Measurements from ENCODE around the gene CWC27.
"Not testable (repeated sequence)": the region's sequence is repeated elsewhere in the genome, so short reads cannot be mapped to it uniquely, and the experiment has no call there.

The CWC27 gene

DNA sequence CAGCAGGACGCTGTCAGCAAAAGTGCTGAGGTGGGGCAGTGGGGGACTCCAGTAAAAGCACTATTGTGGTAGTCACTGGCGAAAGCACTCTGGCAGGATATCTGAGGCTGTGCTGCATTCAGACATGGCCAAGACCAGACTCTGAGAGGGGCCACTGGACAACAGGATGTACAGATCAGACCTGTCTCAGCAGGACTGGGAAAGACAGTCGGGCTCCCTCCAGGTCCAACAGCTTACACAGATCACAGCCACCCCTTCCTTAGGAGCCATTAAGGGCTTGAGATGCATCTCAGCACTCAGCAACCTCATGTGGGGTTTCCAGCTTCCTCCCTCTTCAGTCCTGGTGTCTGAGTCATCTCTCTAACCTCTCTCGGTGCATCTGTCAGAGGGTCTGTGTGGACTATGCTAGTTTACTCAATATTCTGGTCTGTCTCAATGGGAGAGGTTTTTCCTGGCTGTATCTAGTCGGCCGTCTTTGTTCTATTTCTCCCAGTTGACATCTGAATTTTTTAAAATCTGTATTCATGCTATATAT is 154.5 kb downstream of the CWC27 start:
- peak; percentile 16 for DNase-seq (ENCODE audit: low read depth in 2 of 2)

DNA sequence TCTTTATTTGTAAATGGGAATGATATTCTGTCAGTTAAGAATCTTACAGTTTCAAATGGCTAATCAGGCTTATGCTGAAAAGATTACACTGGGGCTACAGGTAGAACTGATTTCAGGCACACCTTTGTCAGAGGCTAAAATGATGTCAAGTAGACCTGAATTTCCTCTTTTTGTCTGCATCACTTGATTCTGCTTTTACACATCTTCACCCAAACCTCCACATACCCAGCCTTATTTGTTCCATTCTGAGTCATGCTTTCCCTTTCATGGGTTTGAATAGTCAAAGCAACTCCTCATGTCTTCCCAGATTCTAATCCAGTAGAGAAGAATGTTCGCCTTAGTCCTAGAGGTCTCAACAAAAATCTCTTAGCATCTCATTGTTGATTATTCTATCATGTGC is 156.4 kb downstream of the CWC27 start:
- no peak for DNase-seq (ENCODE audit: low read depth in 2 of 2)

DNA sequence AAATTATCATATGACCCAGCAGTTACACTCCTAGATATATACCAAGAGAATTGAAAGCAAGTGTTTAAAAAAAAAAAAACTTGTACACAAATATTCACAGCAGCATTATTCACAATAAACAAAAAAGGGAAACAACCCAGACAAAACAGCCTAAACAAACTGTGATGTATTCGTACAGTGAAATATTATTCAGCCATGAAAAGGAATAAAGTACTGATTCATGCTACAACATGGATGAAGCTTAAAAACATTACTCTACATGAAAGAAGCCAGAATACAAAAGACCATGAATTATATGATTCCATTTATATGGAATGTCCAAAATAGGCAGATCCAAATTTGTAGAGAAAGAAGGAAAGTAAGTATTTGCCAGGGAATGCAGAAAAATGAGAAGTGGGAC is 161.1 kb downstream of the CWC27 start:
- no peak for DNase-seq (ENCODE audit: low read depth in 2 of 2)

DNA sequence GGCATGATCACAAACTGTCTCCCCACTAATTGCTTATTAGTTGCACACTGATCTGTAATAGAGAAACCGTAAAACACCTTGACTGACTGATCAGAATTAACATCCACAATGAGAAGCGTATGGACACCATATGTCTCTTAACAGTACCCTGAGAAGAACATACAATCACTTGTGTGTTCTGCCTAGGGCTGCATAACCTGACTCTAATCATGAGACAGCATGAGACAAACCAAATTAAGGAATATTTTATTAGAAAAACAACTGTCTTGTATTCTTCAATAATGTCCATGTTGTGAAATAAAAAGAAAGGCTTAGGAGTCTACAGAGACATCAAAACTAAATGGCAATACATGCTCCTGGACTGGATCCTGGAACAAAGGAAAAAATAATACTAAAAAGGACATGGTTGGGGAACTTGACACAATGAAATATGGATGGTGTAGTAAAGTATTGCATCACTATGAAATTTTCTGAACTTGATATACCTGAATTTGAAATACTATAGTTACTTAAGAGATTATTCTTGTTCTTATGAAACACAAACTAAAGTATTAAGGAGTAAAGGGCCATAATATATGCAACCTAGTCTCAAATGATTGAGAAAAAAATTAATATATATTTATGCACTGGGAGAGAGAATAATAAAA is 162.1 kb downstream of the CWC27 start:
- DNase-seq (ENCODE audit: low read depth in 2 of 2) = no peak

DNA sequence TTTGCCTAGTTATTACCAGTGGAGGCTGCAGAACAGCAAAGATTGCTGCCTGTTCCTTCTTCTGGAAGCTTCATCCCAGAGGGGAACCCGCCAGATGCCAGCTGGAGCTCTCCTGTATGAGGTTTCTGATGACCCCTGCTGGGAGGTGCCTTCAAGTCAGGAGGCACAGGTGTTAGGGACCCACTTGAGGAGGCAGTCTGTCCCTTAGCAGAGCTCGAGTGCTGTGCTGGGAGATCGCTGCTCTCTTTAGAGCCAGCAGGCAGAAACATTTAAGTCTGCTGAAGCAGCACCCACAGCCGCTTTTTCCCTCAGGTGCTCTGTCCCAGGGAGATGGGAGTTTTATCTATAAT is 170.7 kb downstream of the CWC27 start:
- DNase-seq (ENCODE audit: low read depth in 2 of 2) = not testable (repeated sequence)

DNA sequence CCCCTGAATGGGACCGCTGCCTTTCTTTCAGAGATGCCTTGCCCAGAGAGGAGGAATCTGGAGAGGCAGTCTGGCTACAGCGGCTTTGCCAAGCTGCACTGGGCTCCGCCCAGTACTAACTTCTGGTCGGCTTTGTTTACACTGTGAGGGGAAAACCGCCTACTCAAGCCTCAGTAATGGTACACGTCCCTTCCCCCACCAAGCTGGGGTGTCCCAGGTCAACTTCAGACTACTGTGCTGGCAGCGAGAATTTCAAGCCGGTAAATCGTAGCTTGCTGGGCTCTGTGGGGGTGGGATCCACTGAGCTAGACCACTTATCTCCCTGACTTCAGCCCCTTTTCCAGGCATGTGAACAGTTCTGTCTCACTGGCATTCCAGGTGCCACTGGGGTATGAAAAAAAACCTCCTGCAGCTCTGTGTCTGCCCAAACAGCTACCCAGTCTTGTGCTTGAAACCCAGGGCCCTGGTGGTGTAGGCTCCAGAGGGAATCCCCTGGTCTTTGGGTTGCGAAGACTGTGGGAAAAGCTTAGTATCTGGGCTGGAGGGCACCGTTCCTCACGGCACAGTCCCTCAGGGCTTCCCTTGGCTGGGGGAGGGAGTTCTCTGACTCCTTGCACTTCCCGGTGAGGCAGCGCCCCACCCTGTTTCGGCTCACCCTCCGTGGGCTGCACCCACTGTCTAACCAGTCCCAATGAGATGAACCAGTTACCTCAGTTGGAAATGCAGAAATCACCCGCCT is 171.2 kb downstream of the CWC27 start:
- DNase-seq (ENCODE audit: low read depth in 2 of 2) = no peak

DNA sequence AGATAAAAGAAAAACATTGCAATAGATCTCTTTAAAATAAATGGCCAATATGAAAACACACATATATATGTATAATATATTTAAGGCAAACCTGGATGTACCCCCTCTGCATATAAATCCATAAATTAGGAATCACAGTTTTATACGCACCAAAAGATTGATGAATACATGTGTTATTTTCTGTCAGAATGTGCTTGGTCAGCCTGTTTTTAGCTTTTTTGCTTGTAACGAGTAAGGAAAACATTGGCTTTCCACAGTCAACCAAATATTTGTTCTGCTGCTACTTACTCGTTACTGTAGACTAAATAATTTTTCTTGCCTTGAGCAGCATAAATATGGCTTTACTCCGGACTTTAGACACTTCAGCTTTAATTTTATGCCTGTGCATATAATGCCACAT is 173.7 kb downstream of the CWC27 start:
- DNase-seq (ENCODE audit: low read depth in 2 of 2) = no peak

DNA sequence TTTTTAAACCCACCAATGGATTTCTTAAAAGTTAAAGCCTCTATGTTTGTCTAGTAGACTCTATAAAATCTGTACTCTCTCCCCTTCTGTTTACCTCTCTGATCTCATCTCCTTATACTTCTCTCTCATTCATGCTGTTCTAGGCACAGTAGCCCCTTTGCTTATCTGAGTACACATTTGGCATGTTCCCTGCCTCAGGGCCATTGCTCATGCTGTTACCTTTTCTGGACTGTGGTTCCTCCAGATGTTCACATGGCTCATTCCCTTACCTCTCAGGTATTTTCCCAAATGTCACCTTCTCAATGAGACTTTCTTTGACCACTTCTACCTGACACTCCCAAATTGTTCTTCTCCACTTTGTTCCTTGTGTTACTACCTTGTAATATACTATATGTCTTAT is 176.1 kb downstream of the CWC27 start:
- no peak for DNase-seq (ENCODE audit: low read depth in 2 of 2)

DNA sequence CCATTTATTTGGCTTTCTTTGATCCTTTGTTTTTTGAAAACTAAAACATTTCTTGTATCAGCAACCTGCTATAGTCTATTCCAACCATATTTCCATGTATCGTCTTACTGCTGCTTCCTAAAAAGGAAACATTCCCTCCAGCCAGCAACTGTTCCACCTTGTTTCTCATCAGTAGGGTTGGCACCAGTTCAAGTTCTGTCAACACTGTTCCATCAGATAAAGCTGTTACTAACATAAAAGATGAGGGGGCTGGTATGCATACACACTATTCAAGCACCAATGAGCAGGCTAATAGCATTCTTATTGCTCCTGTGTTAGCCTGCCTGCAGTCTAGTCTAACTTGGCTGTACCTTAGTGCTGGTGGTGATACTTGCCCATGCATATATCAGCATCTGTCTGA is 178.3 kb downstream of the CWC27 start:
- peak; percentile 46 for DNase-seq (ENCODE audit: low read depth in 2 of 2)

DNA sequence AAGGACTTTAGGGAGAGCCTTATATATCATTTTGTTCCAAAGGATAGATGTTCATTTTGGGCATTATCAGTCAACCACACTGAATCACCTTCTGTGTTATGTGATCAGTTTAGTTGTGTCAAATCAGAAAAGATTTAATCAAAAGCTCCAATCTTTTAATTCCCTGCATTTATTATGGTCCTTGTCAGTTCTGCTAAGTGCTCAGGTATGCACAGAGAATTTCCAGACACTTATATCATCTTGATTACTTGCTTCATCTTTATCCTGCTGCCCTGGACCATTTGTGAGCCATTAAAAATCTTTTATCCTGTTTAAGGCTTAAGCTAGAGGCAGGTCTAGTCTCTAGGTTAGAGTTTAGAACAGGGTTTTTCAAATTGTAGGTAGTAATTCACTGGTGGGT is 179.1 kb downstream of the CWC27 start:
- no peak for DNase-seq (ENCODE audit: low read depth in 2 of 2)

DNA sequence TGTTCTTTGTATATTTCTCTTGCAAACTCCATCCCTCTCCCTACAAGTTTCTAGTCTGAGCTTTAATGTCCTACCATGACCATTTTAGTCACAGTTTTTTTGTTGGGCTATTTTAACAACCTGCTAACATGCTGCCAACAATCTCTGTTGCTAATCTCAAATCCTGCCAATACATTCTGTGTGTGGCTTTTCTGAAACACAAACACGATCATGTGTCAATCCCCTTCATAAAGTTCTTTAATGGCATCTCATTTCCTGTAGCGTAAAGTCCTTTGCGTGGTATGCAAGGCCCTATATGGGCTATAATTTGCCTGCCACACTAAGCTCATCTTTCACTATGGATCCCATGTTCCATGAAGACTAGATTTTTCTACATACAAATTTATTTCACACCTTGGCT is 180.6 kb downstream of the CWC27 start:
- DNase-seq (ENCODE audit: low read depth in 2 of 2) = no peak

DNA sequence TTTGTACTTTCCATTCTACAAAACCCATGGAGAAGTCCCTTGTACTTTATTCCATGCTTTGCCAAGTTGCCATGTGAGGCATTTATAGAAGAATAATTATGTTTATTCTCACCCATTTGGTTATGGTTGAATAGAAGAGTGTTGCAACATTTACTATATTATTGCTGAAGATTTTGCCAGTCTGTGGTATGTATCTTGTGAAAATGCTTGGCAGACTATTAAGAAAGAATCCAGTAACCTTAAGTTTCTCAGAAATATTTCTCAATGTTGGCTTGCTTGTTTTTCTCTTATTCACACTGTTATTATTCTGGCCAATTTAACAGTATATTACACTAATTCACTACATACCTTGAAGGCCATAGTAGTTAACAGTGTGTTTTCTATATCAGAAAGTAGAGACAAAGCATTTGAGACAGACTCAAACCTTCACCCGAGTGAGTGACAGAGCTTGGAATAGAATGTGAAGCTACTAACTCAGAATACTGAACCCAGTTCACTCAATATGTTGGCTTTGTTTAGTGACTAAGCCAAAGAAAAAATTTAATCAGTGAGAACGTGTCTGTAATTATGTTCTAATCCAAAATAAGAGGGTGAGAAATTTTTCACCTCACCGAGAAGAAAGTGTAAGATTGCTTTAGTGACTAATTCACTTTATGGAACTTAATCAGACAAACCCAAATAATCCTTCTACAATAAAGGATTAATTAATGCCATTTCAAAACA is 184.4 kb downstream of the CWC27 start:
- DNase-seq (ENCODE audit: low read depth in 2 of 2) = no peak

DNA sequence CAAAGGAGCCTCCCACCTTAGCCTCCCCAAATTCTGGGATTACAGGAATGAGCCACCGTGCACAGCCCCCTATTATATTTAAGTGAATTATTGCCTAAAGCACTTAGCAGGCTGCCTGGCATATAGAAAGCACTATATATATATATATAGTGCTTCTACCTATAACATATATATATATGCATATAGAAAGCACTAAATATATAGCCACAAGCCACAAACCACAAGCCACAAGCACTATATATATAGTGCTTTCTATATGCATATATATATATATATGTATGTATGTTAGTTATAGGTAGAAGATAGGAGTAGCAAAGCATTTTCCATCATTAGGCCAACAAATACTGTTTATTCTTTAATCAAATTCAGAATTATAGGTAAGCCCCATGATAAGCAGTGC is 185.8 kb downstream of the CWC27 start:
- no peak for DNase-seq (ENCODE audit: low read depth in 2 of 2)

DNA sequence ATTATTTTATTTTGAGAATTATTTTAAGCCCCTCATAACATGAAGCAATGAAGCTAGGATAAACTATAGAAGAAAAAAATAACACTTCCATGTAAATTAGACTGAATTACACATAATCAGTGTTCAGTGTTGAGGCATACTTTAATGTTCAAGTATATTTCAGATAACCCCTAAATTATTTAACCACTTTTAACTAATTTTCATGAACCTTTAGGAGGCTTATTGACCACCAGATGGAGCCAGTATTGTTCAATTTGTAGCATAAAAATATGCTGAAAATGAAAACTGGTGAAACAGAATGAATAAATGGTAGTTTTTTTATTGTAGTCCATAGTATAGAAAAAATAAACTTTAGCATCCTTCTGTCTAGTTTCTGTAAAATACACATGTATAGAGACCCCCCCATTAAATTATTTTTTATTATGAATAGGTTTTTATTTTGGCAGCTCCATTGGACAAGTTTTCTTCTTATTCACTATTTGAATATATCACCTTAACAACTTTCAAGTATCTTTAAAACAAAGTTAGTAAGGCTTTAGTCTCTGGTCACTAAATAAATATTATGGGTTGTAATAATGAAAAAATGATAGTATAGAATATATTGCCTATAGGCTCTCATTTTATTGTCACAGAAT is 190.1 kb downstream of the CWC27 start:
- peak; percentile 24 to 29 for DNase-seq (ENCODE audit: low read depth in 2 of 2)

DNA sequence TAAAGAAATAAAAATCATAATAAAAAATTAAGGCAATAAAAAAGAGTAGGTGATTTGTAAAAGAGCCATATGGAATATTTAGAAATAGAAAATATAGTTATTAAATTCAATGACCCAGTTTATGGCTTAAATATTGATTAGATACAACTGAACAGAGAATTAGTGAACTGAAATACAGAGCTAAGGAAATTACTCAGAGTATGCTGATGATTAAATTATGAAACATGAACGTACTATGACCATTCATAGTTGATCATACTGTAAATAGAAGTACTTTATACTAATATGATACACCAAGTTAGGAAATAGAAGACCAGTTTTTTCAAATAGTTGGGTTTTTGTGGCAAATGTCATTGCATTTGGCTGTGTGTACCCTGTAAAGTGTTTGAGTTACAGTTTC is 194.5 kb downstream of the CWC27 start:
- no peak for DNase-seq (ENCODE audit: low read depth in 2 of 2)

DNA sequence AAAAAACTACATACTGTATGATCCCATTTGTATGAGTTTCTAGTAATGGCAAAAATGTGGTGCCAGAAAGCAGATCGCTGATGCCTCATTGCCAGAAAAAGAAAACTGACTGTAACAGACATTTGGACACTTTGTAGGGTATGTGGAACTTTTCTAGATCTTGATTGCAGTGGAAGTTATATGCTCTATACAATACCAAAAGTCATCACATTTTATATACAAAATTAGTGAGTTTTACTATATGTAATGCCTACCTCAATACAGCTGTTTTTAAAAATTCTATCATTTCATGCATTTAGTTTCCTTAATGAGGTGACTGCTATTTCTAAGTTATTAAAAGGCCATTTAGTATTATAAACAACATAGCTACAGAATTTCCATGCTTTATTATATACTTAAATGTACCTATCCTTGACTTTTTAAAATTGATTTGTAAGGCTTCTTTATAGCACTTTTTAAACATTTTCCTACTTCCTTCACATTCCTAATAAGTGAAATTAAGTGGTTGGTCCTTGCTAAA is 199.9 kb downstream of the CWC27 start:
- DNase-seq (ENCODE audit: low read depth in 2 of 2) = no peak

DNA sequence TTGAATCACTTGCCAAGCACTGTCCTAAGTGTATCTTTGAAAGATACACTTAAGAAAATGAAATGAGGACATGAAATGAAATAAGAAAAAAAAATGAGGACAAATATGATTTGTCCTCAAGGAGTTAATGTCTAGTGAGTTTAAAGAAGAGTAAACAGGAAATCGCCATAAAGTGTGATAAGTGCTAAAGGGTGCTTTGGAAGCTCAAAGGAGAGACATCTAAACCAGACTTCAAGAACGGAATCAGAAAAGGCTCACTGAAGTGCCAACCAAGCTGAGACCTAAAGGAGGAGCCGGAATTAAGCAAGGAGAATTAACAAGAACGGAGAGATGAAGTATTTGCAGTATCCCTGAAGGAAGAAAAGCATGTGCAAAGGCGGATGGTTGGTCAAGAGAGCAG is 200.8 kb downstream of the CWC27 start:
- no peak for DNase-seq (ENCODE audit: low read depth in 2 of 2)

DNA sequence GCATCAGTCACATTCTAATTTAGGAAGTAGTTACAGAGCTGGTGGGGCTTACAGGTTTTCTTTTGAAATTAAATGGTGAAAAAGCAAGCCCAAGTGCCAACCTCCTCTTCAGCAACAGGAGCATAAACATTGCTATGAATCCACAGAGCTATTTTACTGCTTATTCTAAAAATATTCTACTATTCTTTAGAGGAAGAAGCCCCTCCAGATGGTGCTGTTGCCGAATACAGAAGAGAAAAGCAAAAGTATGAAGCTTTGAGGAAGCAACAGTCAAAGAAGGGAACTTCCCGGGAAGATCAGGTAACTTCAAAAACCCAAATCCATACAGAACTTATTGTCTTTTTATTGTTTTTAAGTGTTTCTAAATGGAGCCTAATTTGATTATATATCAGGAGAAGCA is 202.8 kb downstream of the CWC27 start:
- DNase-seq (ENCODE audit: low read depth in 2 of 2) = no peak

DNA sequence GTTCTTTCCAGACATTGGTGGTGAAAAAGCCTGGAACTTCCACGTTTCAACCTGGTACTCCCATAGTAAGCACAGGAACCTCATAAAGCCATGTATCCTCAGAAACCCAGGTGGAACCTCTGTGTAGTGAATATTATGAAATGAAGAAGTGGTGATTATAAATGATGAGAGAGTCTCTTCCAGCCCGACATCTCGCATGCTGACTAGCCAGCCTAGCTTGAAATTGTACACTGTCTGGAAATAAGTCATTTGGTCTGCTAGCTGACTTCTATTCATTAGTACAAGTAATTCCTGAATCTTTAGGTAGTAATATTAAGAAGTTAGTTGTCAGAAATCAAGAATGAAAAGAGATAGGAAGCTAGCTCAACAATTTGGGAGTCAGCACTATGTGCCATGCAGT is 203.3 kb downstream of the CWC27 start:
- DNase-seq (ENCODE audit: low read depth in 2 of 2) = no peak

DNA sequence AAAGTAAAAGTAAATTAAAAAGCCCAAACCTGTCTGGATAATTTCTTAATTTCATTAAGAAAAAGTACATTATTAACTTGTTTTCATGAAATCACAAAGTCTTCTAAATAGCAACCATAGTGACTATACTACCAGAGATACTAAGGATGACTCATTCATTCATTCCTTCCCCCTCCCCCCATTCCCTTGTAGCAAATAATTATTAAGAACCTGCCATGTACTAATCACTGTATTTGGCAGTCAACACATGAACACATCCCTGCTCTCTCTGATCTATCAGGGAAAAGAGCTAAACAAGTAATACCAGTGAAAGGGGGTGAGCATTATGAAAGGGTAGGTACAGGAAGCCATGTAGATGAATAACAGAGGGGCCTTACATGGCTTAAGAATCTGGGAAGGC is 203.9 kb downstream of the CWC27 start:
- DNase-seq (ENCODE audit: low read depth in 2 of 2) = no peak

DNA sequence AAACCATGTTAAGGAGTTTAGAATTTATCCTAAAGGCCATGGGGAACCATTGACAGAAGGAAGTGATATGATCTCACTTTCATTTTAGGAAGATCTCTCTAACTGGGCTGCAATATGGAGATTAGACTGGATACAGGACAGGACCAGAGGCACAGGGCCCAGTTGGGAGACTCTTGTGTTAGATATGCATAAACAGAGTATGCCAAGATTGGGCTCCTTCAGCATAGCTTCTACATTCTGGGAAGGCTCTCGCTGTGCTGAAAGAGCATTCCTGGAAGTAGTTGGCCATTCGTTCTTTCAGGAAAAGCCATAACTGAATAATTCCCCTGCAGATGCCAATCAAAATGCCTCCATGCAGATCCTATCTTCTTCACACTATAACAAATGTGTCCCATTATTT is 204.5 kb downstream of the CWC27 start:
- no peak for DNase-seq (ENCODE audit: low read depth in 2 of 2)

DNA sequence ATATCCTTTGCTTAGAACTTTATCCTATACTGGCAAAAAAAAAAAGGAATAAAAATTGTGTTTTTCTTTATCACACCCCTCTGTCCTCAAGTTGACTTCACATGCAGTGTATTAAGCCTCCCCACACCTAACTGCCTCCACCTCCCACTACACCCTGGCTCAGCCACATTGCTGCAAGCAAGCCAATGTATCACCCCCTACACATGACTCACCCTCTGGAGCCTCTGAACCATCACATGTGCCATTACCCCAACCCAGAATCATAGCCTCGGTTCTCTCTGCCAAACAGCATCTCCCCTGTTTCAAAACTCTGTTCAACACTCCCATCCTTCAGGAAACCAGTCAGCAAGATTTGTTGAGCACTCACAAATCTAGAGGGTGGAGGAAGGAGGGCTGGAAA is 209.0 kb downstream of the CWC27 start:
- DNase-seq (ENCODE audit: low read depth in 2 of 2) = no peak
